GM18502 (cell line): Measurements from ENCODE around the gene GSN.

Source experiments
- ATAC-seq: cut with Tn5 transposase; IDR thresholded peaks from one replicate; pipeline ENCODE4 v1.9.1; 2021; ENCODE audit warnings: mild to moderate bottlenecking; ENCODE audit not compliant: unreplicated experiment, poor library complexity

The GSN gene

GRCh38 chr9:121365564-121365963 is 97.6 kb downstream of the GSN start:
- ATAC-seq: no peak

GRCh38 chr9:121366611-121367192 is 98.7 kb downstream of the GSN start:
- ATAC-seq: no peak

GRCh38 chr9:121367306-121368137 is 99.6 kb downstream of the GSN start:
- ATAC-seq: no peak

GRCh38 chr9:121368138-121368522 is 100.2 kb downstream of the GSN start:
- ATAC-seq: no peak

GRCh38 chr9:121368745-121369144 is 100.8 kb downstream of the GSN start:
- no peak for ATAC-seq

- peak; percentile 66 for ATAC-seq
Measured at GRCh38 chr9:121369595-121370265, 101.8 kb downstream of the GSN start, which contains the start of gene STOM. Gene STOM, minus strand, starts transcription at chr9:121370250. Its CDS starts 63 bp downstream, at chr9:121370187.

GRCh38 chr9:121371495-121372061 is 103.6 kb downstream of the GSN start:
- no peak for ATAC-seq

GRCh38 chr9:121372239-121373010 is 104.5 kb downstream of the GSN start:
- no peak for ATAC-seq

GRCh38 chr9:121373011-121373729 is 105.2 kb downstream of the GSN start:
- no peak for ATAC-seq

GRCh38 chr9:121376214-121376830 is 108.4 kb downstream of the GSN start:
- no peak for ATAC-seq

GRCh38 chr9:121380846-121381245 is 112.9 kb downstream of the GSN start:
- no peak for ATAC-seq
